ENCODE data around the gene IFFO2.

DNA sequence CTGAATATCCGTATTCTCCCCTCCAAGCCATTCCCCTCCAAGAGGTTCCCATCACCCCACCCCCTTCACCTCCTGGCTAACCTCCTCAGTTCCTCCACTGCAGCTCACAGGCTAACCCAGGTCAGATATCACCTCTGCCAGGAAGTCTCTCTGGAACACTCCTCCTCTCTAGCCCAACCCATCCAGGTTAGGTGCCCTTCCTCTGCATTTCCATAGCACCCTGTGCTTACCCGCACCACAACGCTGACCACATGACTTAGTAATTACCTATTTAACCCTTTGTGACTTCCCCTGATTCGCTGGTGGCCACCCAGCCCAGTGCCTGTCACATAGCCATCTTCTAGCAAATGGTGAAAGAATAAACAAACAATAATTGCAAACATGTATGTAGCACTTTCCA is 49.5 kb upstream of the IFFO2 start:
- TF ChIP-seq GATA3 (IDR thresholded peaks at IDR 0.05; ENCODE audit: low read depth, low read length) (no peak), GATA2 (IDR thresholded peaks at IDR 0.05; ENCODE audit: low read depth, low read length) (no peak)

Data from SH-SY5Y (cell line).